Heart right ventricle (tissue), 16 donors: ENCODE results near the gene TMEM161A. TPM values are rescaled to one million over a fixed set of nuclear protein-coding genes. Genes with fewer than 3 reads are reported as not detected.

Experiments used
- ATAC-seq, 8 donors: fragments of 200-7000 bp; cut with Tn5 transposase; one replicate each; pipeline ENCODE4 v1.9.1; 2020; ENCODE audit warnings: mild to moderate bottlenecking in 8 of 8, moderate library complexity in 8 of 8, moderate number of reproducible peaks in 1 of 8
- DNase-seq, 2 donors: peaks; one replicate each; pipeline ENCODE4 v3.0.0-alpha.2; 2020
- H3K27ac ChIP-seq, 10 donors: fragments of 200-600 bp; sonication (generic) in 2 of 10; one replicate each; pipeline versions ENCODE4 v1.5.0 to v1.8.0; 2020 to 2022; ENCODE audit warnings: mild to moderate bottlenecking in 3 of 10
- H3K27me3 ChIP-seq, 7 donors: fragments of 200-600 bp; one replicate each; pipeline ENCODE4 v1.8.0; 2021 to 2022; ENCODE audit warnings: mild to moderate bottlenecking in 2 of 7
- H3K36me3 ChIP-seq, 9 donors: fragments of 200-600 bp; sonication (generic) in 1 of 9; one replicate each; pipeline versions ENCODE4 v1.5.0 to v1.8.0; 2020 to 2022; ENCODE audit warnings: mild to moderate bottlenecking in 2 of 9
- H3K4me1 ChIP-seq, 9 donors: fragments of 200-600 bp; sonication (generic) in 1 of 9; one replicate each; pipeline versions ENCODE4 v1.5.0 to v1.8.0; 2020 to 2022; ENCODE audit warnings: mild to moderate bottlenecking in 4 of 9
- H3K4me3 ChIP-seq, 10 donors: fragments of 200-600 bp; sonication (generic) in 2 of 10; one replicate each; pipeline versions ENCODE4 v1.5.0 to v1.8.0; 2020 to 2022; ENCODE audit warnings: mild to moderate bottlenecking in 7 of 10, moderate library complexity in 2 of 10
- H3K9me3 ChIP-seq, 11 donors: fragments of 200-600 bp in 10 of 11; sonication (generic) in 2 of 11; one replicate each; pipeline versions ENCODE4 v1.5.0 to v1.8.0; 2013 to 2022; ENCODE audit warnings: mild to moderate bottlenecking in 2 of 11, control low read depth in 1 of 11, moderate library complexity in 1 of 11
- CTCF ChIP-seq, 9 donors: fragments of 200-600 bp; sonication (generic) in 2 of 9; IDR thresholded peaks; one replicate each; pipeline versions ENCODE4 v1.5.0 to v1.8.0; 2021 to 2022; ENCODE audit warnings: antibody characterized with exemption in 9 of 9, mild to moderate bottlenecking in 5 of 9, moderate library complexity in 1 of 9
- WGBS, 2 donors: extraction: QIAGEN DNeasy Blood & Tissue Kit; methylation state at CpG; one replicate each; pipeline ENCODE4 v1.1.7; 2013; ENCODE audit warnings: inconsistent platforms in 1 of 2; 5-methylcytosine and 5-hydroxymethylcytosine counted together
- intact Hi-C, 10 donors: fragments of 100-400 bp; cut with DNase I; formaldehyde crosslinking; loops; one replicate each; pipeline versions ENCODE4 v1.11.1 to v1.14.2; 2022
- polyA plus RNA-seq, 2 donors: library from polyadenylated mRNA; stranded (reverse); fragments of 200-250 nt; gene quantifications; one replicate each; pipeline ENCODE4 v1.2.3, GENCODE V29; 2013
- total RNA-seq, 10 donors: library from RNA; stranded (reverse); fragmentation: NEBNext Ultra II Directional in 3 of 10; extraction: Animal tissue kit (Norgen Biotek cat#: 25700) in 3 of 10; gene quantifications; one replicate each; pipeline versions ENCODE4 v1.2.1 to v1.2.4, GENCODE V29; 2021 to 2023
- donor health status: Arrhythmogenic right ventricular cardiomyopathy.
- donor health status: ischemic (EF 13 %, LVEDD 7.1; RV severe dilation, severe dysfunction).
- donor health status: healthy with polysubstance abuse.
- donor health status: DM: no; HTN: yes; CAD: no.
- donor health status: DM: no; HTN: no; CAD: no.
- donor health status: ischemic (EF 25% LVEDD 6.9; RV normal size, moderate dysfunction).
- donor health status: ischemic (EF 25% LVEDD 5.7; RV mildly dilated, moderate dysfunction).
- donor health status: healthy.
- donor health status: DM: yes; HTN: yes; CAD: no.
- donor health status: Ischemic cardiomyopathy.
- donor health status: ischemic (EF 35%, LVEDD 5.7; RV mildly dilated, moderate dysfunction).
- donor health status: nonischemic (EF 11% LVEDD 7.7; RV severe dilation, severe dysfunction).
- donor health status: DM: yes; HTN: yes; CAD: no.
- donor health status: PGD.
- donor health status: ischemic (EF 29% LVEDD 5.4; RV normal size, mild dysfunction).
- donor health status: nonischemic (EF 23%, LVEDD 6.1; RV moderate dilation, normal function).

Gene TMEM161A
- total and polyA plus RNA-seq, 12 donors: 11.4 to 27.9 (median 22.1) TPM

- Histone ChIP-seq H3K4me1 (peaks cover 0 to 19% (median 0%) of the 10 kb centered on the region in 9 donors), H3K9me3 (no peaks in the 10 kb centered on the region), H3K27ac (no peak overlapping the region), H3K36me3 (peaks cover 0 to 12% (median 0%) of the 10 kb centered on the region in 9 donors), H3K4me3 (no peak overlapping the region), H3K27me3 (no peaks in the 10 kb centered on the region)
- intact Hi-C loops: no loop called here
- ATAC-seq (no peak), DNase-seq (no peak)
- TF ChIP-seq CTCF (IDR thresholded peaks at IDR 0.05): no peak
- 68 to 79% methylated on average over 9 of the region's 9 CpGs for WGBS, 2 donors
These were observed 26.2 kb downstream of the TMEM161A start for GRCh38 chr19:19111967-19112580.

GRCh38 chr19:19111136-19111835 is 27.0 kb downstream of the TMEM161A start:
- Histone ChIP-seq H3K36me3 (peaks cover 0 to 12% (median 0%) of the 10 kb centered on the region in 9 donors), H3K4me3 (no peak overlapping the region), H3K27ac (no peak overlapping the region), H3K9me3 (no peaks in the 10 kb centered on the region), H3K4me1 (peaks cover 0 to 19% (median 0%) of the 10 kb centered on the region in 9 donors), H3K27me3 (no peaks in the 10 kb centered on the region)
- no peak for TF ChIP-seq CTCF (IDR thresholded peaks at IDR 0.05)
- 74 to 75% methylated on average over 15 of the region's 15 CpGs for WGBS, 2 donors
- peak in 2 of 8 donors; percentile 5 to 15 for ATAC-seq
- DNase-seq: no peak
- intact Hi-C loops: no loop called here

GRCh38 chr19:19110410-19111135 is 27.7 kb downstream of the TMEM161A start:
- no peak for DNase-seq
- intact Hi-C loops: no loop called here
- peak in 4 of 8 donors; percentile 7 to 28 (median 23) for ATAC-seq

More at GRCh38 chr19:19110410-19111135, 27.7 kb downstream of the TMEM161A start:
- TF ChIP-seq CTCF (IDR thresholded peaks at IDR 0.05): peak in 8 of 9 donors; percentile 11 to 55 (median 38)
- WGBS, 2 donors: 23 to 25% methylated on average over 66 of the region's 66 CpGs
- Histone ChIP-seq H3K27ac (no peak overlapping the region), H3K36me3 (peaks cover 0 to 12% (median 0%) of the 10 kb centered on the region in 9 donors), H3K4me1 (peaks cover 0 to 19% (median 0%) of the 10 kb centered on the region in 9 donors), H3K9me3 (no peaks in the 10 kb centered on the region), H3K27me3 (no peaks in the 10 kb centered on the region), H3K4me3 (peak overlapping the region in 3 of 10 donors; percentile 4 to 11 (median 5))
